HG03342 (cell line): ENCODE data around the gene JARID2.

ENCODE experiments used
- ATAC-seq: cut with Tn5 transposase; IDR thresholded peaks from one replicate; pipeline ENCODE4 v1.9.1; 2021; ENCODE audit warnings: mild to moderate bottlenecking, moderate library complexity; ENCODE audit not compliant: unreplicated experiment

JARID2 gene

DNA sequence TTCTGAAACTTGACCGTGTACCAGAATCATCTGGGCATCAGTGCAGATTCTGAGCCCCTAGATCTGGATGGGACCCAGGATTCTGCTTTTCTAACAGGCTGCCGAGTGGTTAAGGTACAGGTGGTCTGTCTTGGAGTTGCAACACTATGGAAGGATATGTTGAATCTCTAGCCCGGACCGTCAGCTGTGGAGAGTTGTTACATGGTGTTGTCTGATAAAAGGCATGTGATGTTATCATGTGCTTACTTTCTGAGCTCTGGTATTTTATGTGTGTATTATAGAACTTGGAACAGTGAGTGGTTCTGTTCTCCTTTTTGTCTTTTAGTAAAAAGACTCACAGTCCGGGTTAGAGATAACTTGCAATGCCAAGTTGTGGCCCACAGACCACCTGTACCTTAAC is 123.0 kb downstream of the JARID2 start:
- no peak for ATAC-seq

DNA sequence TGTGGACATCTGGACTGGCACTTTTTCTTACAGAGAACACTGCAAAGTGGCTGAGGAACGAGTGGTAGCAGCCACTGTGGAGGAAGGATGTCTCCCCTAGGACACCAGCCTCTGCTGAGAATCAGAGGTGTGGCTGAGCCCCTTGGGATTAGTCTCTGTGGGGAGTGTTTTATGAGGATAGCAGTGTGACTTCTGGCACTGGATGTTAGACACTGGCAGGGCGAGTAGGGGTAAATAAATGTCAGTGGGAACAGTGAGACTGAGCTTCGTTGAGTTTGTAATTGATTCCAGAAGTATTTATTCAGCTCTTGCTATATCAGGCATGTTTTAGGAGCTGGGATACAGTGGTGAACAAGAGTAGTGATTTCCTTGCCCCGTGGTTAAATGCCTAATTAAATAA is 124.0 kb downstream of the JARID2 start:
- ATAC-seq: no peak

DNA sequence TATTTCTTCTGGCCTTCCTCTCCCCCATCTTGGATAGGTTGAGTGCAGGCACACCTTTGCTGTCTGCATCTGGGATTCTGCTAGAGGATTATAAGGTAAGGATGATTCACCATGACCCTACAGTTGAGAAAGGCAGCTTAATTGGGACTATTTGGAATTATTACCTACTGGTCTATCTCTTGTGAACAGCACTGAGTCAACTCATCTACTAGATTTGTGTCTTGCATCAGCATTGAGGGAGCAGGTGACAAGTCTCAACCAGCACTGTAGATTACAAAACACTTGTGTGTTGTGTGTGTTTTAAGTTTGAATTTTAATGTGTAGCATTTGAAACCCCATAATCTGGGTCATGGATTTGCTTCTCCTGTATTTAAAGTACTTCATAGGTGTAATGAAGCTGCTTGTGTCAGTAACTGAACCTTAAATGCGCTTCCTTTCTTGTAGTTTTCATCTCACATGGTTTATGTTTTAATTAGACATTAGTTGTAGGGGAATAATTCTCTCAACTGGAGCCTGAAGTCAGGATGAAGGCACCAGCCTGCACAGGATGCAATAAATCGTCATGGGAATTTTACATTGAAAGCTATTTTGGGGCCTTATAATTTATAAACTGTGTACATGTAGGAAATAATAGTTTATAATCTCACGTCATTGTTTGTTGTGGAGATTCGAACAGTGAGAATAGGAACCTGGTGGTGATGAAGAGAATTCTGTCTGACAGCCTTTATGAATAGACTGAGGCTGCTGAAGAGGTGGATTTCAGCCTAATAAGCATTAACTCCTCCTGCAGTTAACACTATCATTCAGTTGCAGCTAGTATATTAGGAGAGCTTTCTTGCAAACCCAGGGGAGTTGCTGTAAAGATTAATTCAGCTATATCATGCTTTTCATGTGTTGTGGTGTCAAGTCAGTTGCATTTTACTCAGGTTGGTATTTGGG is 125.1 kb downstream of the JARID2 start:
- no peak for ATAC-seq

DNA sequence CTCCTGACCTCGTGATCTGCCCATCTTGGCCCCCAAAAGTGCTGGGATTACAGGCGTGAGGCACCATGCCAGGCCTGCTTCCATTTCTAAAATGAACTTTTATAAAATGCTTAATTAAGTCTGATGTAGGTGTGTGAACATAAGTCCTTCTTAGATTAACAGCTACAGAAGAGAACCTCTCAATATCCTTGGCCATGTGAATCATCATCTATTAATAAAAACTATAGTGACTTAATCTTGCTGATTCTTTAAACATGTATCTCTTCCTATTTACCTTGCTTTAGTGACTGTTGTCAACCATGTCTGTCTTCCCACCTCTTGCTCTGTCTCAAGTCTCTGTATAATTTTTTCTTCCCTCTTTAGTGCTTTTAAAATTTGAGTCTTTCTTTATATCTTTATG is 127.1 kb downstream of the JARID2 start:
- no peak for ATAC-seq

DNA sequence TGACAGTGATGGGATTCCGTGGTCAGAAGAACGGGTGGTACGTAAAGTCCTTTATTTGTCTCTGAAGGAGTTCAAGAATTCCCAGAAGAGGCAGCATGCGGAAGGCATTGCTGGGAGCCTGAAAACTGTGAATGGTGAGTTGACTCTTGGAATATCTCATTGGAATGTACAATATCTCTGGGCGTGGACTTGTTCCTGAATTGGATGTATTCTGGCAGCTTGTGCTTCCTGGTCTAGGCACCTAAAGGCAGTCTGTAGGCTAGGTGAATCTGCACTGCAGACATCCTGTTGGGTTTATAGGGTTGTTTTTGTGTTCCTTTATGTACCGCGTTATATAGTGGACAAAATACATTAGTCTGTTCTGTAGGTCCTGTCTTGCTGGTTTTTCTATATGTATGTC is 128.2 kb downstream of the JARID2 start:
- no peak for ATAC-seq

DNA sequence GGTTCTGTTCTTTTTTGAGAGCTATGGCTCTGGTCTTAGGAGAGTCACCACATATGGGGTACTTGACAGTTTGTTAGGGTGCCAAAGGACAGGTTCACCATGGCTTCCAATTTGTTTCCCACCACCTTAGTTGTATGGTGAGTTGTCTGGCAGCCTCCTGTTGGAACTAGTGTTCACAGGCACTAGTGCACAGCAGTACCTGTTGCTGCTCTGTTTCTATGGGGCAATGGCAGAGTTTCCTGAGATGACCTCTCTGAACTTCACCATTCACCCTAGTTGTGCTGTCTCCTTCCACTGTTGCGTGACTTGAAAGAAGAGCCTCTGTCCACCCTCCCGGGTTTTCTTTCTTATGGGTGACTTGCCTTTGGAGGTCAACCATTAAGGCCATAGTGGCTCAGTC is 129.1 kb downstream of the JARID2 start:
- ATAC-seq: no peak

DNA sequence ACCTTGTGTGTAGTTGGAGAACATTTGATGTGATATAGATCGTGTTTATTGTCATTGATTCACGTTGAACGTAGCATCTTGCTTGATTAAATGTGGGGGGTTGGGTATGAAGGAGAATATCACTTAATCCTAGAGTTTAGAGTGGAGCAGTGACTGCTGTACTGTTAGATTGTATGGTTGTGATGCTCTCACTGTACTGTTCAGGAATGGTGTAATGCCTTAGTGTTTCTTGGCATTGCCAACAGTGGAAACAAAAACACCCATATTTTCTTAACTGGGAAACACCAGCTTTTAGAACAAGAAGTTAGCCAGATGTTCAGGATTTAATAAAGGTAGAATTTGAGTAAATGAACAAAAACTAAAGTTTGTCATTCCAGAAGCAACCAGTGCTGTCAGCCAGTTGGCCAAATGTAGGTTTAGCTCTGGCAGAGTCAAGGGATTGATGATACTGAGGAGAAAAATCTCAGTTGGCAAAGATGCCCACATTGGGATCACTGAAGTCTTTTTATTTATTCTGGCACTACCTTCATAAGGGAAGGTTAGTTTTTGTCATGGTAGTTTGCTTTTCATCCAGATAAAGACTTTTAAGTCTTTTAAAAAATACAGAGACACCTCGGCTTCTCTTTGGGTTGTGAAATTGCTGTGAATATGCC is 129.9 kb downstream of the JARID2 start:
- no peak for ATAC-seq

DNA sequence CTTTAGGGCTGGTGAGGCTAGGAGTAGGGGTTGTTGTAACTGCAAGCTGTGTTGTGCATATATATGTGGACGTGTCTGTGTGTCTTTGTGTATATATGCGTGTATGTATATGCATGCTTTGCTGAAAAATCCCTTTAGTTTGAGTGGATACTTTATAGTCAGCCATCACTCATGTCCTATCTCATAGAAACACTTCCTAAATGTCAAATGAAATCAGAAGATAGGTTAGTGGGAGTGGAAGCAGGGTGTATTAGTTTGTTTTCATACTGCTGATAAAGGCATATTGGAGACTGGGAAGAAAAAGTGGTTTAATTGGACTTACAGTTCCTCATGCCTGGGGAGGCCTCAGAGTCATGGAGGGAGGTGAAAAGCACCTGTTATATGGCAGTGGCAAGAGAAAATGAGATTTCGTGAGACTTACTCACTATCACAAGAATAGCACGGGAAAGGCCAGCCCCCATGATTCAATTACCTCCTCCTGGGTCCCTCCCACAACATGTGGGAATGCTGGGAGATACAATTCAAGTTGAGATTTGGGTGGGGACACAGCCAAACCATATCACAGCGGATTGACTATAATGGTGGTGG is 131.1 kb downstream of the JARID2 start:
- no peak for ATAC-seq

DNA sequence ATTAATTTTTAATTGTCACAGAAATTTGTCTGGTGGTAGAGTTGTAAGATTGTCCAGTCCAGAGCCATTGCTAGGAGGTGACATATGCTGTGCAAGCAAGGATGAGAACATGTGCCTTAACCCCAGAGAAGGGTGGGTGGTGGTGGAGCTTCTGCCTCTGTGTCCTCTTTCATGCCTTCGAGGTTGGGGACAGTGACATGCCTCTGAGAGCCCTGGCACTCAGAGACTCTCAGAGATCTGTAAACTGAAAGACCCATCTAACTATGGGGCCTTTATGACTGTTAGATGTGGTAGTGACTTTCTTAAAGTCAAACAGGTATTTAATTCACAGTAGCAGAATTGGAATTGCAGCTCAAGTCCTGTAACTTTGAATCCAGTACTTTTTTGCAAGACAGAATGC is 132.4 kb downstream of the JARID2 start:
- no peak for ATAC-seq

DNA sequence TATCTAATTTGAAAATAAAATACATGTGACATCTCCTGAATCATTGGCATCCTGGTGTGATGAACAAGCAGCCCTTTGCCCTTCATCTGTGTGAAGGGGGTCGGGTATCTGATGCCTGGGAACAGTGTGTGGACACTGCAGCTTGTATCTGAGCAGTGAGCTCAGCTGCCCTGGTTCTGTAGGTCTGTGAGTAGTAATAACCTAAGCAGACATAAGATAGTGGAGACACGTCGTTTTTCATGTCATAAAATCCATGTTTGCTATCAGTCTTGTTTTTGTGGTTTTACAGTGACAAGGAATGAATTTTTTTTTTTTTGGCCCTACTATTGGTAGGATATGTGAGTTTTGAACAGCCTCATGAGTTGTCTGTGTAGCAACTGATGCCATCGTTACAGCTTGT is 133.0 kb downstream of the JARID2 start:
- no peak for ATAC-seq

DNA sequence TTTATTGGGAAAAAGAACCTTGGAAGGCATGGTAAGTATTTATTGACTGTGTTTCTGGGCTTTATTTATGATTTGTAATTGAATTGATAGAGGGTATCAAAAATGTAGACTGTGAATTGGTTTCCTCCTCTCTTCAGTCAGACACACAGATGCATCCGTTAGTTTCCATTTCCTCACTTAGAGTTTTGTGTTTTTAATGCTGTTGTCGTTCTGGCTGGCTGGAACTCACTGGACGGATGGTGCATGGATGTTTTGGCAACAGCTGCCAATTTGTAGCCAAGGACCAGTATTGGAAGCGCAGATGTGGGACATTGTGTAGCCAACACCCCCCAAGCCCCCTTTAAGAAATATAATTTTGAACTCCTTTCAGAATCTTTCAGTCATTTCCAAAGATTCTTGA is 134.5 kb downstream of the JARID2 start:
- ATAC-seq: no peak

DNA sequence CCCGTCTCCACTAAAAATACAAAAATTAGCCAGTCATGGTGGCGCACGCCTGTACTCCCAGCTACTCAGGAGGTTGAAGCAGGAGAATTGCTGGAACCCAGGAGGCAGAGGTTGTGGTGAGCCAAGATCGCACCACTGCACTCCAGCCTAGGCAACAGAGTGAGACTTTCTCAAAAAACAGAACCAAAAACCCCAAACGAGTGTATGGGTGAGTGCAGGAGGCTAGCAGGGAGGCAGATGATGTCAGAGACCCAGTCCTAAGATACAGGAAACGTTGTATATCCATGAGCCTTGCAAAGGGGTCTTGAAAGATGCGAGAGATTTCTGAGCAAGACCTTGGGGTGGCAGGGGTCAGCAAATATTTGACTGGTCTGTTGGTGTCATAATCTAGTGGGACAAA is 136.2 kb downstream of the JARID2 start:
- ATAC-seq: no peak

DNA sequence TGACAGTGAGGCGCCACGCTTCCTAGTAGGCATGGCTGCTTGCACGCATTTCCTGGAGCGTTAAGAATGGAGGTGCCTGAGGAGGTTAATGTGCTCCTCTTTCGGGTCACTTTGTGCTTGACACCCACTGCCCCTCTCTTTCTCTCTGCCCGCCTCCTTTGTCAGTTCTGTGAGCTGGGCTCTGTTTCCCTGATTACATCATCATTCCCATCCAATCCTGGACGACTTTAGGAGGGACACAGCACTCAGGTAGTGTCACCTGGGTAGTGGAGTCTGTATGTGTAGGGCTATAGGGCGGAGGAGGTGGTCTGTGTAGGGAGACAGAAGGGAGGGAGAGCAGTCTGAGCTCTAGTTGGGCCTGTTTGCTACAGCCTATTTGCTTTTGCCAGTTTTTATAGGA is 136.8 kb downstream of the JARID2 start:
- no peak for ATAC-seq

DNA sequence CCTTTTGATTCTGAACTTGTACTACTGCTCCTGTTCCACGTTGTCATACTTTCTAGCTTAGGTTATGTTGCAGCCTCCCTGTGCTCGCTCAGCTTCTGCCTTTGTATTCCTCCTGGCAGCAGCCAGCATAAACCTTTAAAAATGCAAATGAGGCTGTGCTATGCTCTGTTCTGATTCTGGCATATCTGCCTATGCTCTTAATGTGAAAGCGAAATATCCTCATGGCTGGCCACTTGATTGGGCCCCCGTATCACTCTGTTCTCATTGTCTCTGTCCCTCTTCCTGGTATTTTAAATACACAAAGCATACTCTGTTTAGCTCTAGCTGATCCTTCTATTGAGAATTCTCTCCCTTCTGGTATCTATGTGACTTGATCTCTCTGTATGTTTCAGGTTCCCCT is 139.0 kb downstream of the JARID2 start:
- peak; percentile 72 for ATAC-seq

DNA sequence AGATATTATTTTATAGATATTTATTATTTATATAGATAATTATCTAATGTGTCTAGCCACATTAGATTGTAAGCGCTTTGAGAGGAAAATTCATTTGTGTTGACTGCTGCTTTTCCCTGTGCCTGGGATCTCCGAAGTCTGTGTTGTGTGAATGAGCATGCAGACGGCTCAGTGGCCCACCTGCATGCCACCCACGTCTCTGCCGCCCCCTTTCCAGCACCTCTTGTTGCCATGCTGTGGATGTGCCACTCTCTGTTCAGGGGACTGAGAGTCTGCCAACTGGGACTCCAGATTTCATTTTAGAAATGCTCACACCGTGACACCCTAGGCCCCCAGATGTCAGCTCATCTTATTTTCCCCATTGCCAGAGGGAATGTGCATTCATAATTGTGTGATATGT is 139.7 kb downstream of the JARID2 start:
- no peak for ATAC-seq

DNA sequence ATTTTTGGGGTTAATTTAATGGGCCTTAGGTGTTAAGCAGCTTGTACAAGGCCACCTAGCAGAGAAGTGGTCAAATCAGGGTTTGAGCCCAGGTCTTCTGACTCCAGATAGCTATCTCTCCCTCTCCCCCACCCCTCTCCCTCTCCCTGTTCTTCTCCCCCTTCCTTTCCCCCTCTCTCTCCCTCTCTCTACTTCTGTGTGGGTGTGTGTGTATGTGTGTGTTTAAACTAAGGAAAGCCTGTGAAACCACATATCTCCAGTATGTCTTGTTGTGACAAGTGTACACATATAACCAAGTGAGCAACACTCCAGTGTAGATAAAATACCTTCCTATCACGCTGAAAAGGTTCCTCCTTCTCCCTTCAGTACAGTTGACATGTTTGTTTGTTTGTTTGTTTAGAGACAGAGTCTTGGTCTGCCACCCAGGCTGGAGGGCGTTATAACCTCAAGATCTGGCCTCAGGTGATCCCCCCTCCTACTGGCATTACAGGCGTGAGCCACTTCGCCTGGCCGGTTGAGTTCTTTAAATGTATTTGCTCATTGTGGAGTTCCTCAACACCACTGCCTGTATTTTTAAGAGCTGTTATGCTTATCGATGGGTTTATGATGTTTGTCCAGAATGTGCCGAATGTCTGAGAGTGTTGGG is 140.4 kb downstream of the JARID2 start:
- no peak for ATAC-seq

DNA sequence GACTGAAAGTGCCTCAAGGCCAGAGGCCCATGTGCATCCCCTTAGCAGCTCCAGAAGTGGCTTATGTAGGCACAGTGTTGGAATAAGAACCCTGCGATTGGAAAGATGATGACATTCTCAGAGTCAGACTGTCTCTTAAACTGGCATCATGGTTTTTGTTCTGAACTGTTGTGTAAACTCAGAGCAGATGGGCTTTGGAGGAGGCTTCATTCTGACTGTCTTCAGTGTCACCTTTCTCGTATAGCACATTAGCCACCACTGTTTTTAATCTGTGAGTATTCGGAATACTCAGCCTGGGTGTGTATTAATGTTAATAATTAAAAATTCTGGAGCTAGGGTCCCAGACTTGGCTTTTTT is 140.9 kb downstream of the JARID2 start:
- ATAC-seq: no peak

DNA sequence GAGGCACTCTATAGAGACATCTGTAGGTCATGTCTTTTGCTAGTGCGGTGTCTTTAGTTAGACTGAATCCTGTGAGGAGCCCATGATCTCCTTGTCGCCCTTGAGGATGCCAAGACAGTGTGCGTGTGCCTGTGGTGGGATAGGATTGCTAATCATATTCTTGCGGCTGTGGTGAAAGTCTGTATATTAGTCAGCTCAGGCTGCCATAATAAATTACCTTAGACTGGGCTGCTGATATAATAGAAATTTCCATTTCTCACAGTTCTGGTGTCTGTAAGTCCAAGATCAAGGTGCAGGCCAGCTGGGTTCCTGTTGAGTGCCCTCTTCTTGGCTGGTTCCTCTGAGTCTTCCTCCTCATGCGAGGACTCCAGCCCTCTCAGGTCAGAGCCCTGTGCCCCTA is 141.2 kb downstream of the JARID2 start:
- peak; percentile 43 for ATAC-seq

DNA sequence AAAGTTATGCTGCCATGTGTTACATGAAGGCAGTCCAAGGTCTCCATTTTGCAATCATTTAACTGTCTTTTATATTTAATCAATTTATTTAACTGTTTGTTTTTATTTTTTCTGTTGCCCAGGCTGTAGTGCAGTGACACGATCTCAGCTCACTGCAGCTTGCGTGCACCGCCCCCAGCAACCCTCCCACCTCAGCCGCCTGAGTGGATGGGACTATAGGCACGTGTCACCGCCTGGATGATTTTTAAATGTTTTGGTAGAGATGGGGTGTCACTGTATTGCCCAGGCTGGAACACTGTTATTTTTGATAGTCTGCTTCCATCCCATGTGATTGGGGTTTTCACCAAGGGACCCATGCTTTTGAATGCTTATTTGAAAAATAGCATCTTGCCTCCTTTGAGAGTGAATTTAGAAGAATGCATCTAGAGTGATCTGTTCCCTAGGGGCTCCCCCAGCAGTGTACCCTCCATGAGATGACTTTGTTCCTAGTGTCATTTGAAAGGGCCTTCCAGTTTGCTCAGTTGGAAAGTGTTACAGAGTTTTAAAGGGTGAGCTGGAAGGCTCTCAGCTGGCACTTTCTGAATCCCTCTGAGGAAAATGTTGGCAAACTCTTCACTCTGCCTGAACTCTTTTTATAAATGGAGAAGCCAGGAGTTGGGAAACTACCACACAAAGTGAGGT is 143.4 kb downstream of the JARID2 start:
- no peak for ATAC-seq

DNA sequence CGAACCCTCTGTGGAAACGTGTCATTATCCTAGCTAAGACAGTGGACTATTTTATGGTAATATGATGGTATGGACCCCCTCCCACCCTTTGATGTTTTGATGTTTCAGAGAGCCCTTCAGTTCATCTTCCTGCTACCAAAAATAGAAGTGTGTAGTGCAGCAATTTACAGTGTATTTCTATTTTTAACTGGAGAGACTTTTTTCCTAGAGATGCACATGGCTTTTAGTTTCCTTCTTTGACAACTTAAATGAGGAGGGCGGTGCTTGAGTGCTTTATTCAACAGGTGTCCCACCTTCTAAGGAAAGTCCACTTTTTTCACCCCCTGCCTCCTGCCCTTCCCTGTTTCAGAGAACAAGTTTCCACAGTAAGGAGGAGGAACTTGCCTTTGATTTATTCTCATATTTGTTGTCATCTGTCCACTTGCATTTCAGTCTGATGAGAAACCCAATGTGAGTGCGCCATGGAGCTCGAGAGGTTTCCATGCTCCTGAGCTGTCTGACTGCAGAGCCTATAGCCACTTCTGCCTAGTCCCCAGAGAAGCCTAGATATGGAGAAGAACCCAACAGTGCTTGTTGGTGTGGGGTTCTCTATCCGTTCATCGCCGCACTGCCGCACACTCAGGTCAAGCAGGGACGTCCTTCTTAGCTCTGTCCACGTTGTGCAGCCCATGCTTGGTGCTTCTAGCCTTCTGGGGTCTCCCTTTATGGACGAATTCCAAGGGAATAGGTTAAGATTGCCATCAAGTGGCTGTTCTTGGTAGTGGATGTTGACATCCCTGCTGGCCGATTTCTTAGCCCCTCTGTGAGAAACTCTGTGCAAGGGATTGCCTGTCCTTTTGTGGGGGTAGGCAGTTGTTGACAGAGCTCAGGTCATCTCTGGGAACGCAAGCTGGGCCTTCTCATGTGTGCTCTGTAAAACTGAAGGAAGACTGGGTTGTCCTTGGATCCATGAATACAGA is 144.2 kb downstream of the JARID2 start:
- ATAC-seq: peak; percentile 42
